ENCODE results near the gene TIGD1. TPM values are rescaled to one million over a fixed set of nuclear protein-coding genes. Genes with fewer than 3 reads are reported as not detected.

The TIGD1 gene
- total and polyA plus RNA-seq, 12 donors: 1.4 to 6.9 (median 2.0) TPM

GRCh38 chr2:232549655-232550353 lies 553 bp downstream of the TIGD1 start:
- Histone ChIP-seq H3K27ac (peak overlapping the region; percentile 74 to 100 (median 98)), H3K4me3 (peak overlapping the region; percentile 68 to 98 (median 92)), H3K36me3 (peaks cover 0 to 34% (median 3%) of the 10 kb centered on the region in 9 donors), H3K27me3 (no peaks in the 10 kb centered on the region), H3K9me3 (peaks cover 0 to 16% (median 9%) of the 10 kb centered on the region in 11 donors), H3K4me1 (peaks cover 6 to 62% (median 25%) of the 10 kb centered on the region in 9 donors)
- TF ChIP-seq CTCF (IDR thresholded peaks at IDR 0.05): no peak
- no peak for ATAC-seq
- 39 to 43% methylated on average over 21 of the region's 21 CpGs for WGBS, 2 donors
- no peak for DNase-seq
- intact Hi-C loops (cut with DNase I): no loop called here

DNA sequence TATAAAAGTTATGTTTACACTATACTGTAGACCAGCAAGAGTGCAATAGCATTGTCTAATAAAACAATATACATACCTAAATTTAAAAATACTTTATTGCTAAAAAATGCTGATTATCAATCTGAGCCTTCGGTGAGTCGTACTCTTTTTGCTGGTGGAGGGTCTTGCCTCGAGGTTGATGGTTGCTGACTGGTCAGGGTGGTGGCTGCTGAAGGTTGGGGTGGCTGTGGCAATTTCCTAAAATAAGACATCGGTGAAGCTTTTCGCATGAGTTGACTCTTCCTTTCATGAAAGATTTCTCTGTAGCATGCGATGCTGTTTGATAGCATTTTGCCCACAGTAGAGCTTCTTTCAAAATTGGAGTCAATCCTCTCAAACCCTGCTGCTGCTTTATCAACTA lies 2.4 kb downstream of the TIGD1 start:
- Histone ChIP-seq H3K27me3 (no peaks in the 10 kb centered on the region), H3K36me3 (peaks cover 0 to 26% (median 3%) of the 10 kb centered on the region in 9 donors), H3K27ac (no peak overlapping the region), H3K4me3 (no peak overlapping the region), H3K4me1 (peaks cover 6 to 46% (median 19%) of the 10 kb centered on the region in 9 donors), H3K9me3 (peaks cover 0 to 16% (median 9%) of the 10 kb centered on the region in 11 donors)
- no peak for TF ChIP-seq CTCF (IDR thresholded peaks at IDR 0.05)
- no peak for ATAC-seq
- intact Hi-C loops (cut with DNase I): no loop called here
- 97 to 98% methylated on average over 6 of the region's 6 CpGs for WGBS, 2 donors
- no peak for DNase-seq

GRCh38 chr2:232545511-232546375 lies 4.6 kb downstream of the TIGD1 start:
- intact Hi-C loops (cut with DNase I): no loop called here
- TF ChIP-seq CTCF (IDR thresholded peaks at IDR 0.05): no peak
- DNase-seq: no peak
- WGBS, 2 donors: 83 to 88% methylated on average over 17 of the region's 17 CpGs
- no peak overlapping the region for H3K27ac ChIP-seq
- no peak overlapping the region for H3K4me3 ChIP-seq
- H3K4me1 ChIP-seq: peaks cover 0 to 35% (median 2%) of the 10 kb centered on the region in 9 donors
- H3K9me3 ChIP-seq: peaks cover 0 to 16% (median 9%) of the 10 kb centered on the region in 11 donors
- peaks cover 0 to 13% (median 0%) of the 10 kb centered on the region in 9 donors for H3K36me3 ChIP-seq
- no peaks in the 10 kb centered on the region for H3K27me3 ChIP-seq
- ATAC-seq: no peak

DNA sequence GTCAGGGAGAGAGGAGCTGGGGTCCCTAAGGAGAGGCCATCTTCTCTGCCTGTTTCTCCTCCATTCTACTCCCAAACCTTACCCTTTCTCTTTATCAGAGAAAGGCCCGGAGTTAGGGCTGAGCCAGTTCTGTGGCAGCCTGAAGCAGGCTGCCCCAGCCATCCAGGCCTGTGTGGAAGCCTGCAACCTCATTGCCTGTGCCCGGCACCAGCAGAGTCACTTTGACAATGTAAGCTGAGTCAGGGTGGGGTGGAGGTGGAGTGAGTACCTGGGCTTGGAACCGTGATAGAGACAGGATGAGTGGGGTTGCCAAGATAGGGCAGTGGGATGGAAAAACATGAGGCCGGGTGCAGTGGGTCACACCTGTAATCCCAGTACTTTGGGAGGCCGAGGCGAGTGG lies 5.7 kb downstream of the TIGD1 start:
- Histone ChIP-seq H3K27ac (no peak overlapping the region), H3K27me3 (peaks cover 0 to 6% (median 0%) of the 10 kb centered on the region in 7 donors), H3K4me1 (peaks cover 0 to 33% (median 0%) of the 10 kb centered on the region in 9 donors), H3K36me3 (peaks cover 0 to 13% (median 0%) of the 10 kb centered on the region in 9 donors), H3K4me3 (no peak overlapping the region), H3K9me3 (peaks cover 0 to 16% (median 9%) of the 10 kb centered on the region in 11 donors)
- ATAC-seq (no peak), DNase-seq (no peak)
- 90 to 93% methylated on average over 6 of the region's 6 CpGs for WGBS, 2 donors
- no peak for TF ChIP-seq CTCF (IDR thresholded peaks at IDR 0.05)
- intact Hi-C loops (cut with DNase I): no loop called here
